PFSK-1 (cell line): ENCODE data around the gene GLYATL2.

Source experiments
- FOXP2 ChIP-seq: optimal IDR thresholded peaks from 2 replicates; pipeline ENCODE3; 2011; ENCODE audit warnings: borderline replicate concordance, control low read depth, inconsistent platforms; ENCODE audit not compliant: insufficient read depth; ENCODE audit errors: extremely low read length, extremely low read depth
- POLR2AphosphoS5 ChIP-seq: IDR thresholded peaks from 2 replicates; pipeline ENCODE4 v1.6.1; 2012; ENCODE audit warnings: low read depth, mild to moderate bottlenecking, control low read depth, low read length, moderate library complexity
- REST ChIP-seq, 2 experiments: IDR thresholded peaks; 2 replicates each; pipeline versions ENCODE4 v1.6.1 to v1.8.0; 2011 to 2012; ENCODE audit warnings: low read depth in 2 of 2, low read length in 2 of 2, control low read depth in 1 of 2, inconsistent platforms in 1 of 2, mild to moderate bottlenecking in 1 of 2, moderate library complexity in 1 of 2; ENCODE audit not compliant: insufficient read depth in 1 of 2
- SIN3A ChIP-seq: IDR thresholded peaks from 2 replicates; pipeline ENCODE4 v1.6.1; 2012; ENCODE audit warnings: mild to moderate bottlenecking, low read length, moderate library complexity, borderline replicate concordance; ENCODE audit not compliant: insufficient read depth
- TAF1 ChIP-seq: IDR thresholded peaks from 2 replicates; pipeline ENCODE4 v1.6.1; 2012; ENCODE audit warnings: low read length, control low read depth, borderline replicate concordance; ENCODE audit not compliant: insufficient read depth

GLYATL2 gene

GRCh38 chr11:58807343-58807742 is 37.2 kb downstream of the GLYATL2 start:
- TF ChIP-seq FOXP2 (no peak), REST (IDR thresholded peaks at IDR 0.05; ENCODE audit: insufficient read depth in 1 of 2, low read depth in 2 of 2, low read length in 2 of 2) (no peak), TAF1 (no peak), POLR2AphosphoS5 (no peak)

GRCh38 chr11:58805065-58805464 is 39.4 kb downstream of the GLYATL2 start:
- no peak for TF ChIP-seq SIN3A
- TF ChIP-seq REST (IDR thresholded peaks at IDR 0.05; ENCODE audit: insufficient read depth in 1 of 2, low read depth in 2 of 2, low read length in 2 of 2) = no peak
- no peak for TF ChIP-seq POLR2AphosphoS5
- TF ChIP-seq FOXP2 = no peak
- TF ChIP-seq TAF1 = no peak

DNA sequence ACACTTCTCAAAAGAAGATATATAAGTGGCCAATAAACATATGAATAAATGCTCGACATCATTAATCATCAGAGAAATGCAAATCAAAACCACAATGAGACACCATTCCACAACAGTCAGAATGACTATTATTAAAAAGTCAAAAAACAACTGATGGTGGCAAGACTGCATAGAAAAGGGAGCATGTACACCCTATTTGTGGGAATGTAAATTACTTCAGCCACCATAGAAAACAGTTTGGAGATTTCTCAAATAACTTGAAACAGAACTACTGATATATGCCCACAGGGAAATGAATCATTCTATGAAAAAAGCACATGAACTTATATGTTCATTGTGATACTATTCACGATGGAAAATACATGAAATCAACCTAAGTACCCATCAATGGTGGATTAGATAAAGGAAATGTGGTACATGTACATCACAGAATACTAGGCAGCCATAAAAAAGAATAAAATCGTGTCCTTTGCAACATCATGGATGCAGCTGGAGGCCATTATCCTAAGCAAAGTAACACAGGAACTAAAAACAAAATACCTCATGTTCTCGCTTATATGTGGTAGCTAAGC is 42.4 kb downstream of the GLYATL2 start:
- no peak for TF ChIP-seq POLR2AphosphoS5
- TF ChIP-seq SIN3A = no peak
- TF ChIP-seq TAF1 = no peak
- no peak for TF ChIP-seq REST (IDR thresholded peaks at IDR 0.05; ENCODE audit: insufficient read depth in 1 of 2, low read depth in 2 of 2, low read length in 2 of 2)
- TF ChIP-seq FOXP2 = no peak

GRCh38 chr11:58801302-58801701 is 43.2 kb downstream of the GLYATL2 start:
- TF ChIP-seq REST (IDR thresholded peaks at IDR 0.05; ENCODE audit: insufficient read depth in 1 of 2, low read depth in 2 of 2, low read length in 2 of 2) (no peak), POLR2AphosphoS5 (no peak)

- TF ChIP-seq FOXP2 (no peak), TAF1 (no peak), REST (IDR thresholded peaks at IDR 0.05; ENCODE audit: insufficient read depth in 1 of 2, low read depth in 2 of 2, low read length in 2 of 2) (no peak), SIN3A (no peak)
Observed at GRCh38 chr11:58796333-58796732, 48.2 kb downstream of the GLYATL2 start.
